Prostate gland (tissue), 2 donors: Measurements from ENCODE around the gene SOAT1.

Experiments
- POLR2AphosphoS5 ChIP-seq: sonication (generic); formaldehyde crosslinking; IDR thresholded peaks from one replicate; pipeline ENCODE4 v1.6.1; 2017; ENCODE audit warnings: antibody characterized with exemption
- TF ChIP-seq, protein P1 (sequence below), 4 experiments: fragments of 200-600 bp in 2 of 4; fragments of 450-650 bp in 2 of 4; sonication (generic) in 2 of 4; IDR thresholded peaks; 1 replicate in 3 of 4; 2 replicates in 1 of 4; pipeline ENCODE4 v1.5.1; 2016 to 2019; ENCODE audit warnings: antibody characterized with exemption in 4 of 4, mild to moderate bottlenecking in 2 of 4, moderate library complexity in 2 of 4

DNA sequence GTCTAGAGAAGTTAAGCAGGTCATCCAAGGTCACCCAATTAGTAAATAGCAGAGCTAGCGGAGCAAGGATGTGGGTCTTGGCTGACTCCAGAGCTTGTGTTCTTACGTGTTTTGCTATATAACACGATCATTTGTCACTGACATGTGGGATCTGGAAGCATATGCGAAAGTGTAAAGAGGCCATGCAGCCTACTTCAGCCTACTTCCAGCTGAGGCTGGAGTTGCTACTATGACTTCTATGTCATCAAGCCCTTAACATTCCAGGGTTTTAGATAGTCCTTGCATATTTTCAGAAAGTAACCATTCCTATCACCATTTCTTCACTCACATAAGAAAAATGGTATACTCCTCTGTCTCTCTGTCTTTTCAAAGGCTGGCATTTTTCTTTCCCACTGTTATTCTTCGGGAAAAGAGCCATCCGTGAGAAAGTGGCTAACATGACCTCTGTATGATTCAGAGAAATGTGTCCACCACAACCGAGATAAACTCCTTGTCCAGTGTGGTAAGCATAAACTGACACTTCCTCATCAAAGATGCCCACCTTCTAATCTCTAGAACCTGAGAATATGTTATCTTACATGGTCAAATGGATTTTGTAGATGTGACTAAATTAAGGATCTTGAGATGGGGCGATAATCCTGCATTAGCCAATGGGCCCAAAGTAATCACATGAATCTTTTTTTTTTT is 40.2 kb upstream of the SOAT1 start:
- TF ChIP-seq, protein P1, sequence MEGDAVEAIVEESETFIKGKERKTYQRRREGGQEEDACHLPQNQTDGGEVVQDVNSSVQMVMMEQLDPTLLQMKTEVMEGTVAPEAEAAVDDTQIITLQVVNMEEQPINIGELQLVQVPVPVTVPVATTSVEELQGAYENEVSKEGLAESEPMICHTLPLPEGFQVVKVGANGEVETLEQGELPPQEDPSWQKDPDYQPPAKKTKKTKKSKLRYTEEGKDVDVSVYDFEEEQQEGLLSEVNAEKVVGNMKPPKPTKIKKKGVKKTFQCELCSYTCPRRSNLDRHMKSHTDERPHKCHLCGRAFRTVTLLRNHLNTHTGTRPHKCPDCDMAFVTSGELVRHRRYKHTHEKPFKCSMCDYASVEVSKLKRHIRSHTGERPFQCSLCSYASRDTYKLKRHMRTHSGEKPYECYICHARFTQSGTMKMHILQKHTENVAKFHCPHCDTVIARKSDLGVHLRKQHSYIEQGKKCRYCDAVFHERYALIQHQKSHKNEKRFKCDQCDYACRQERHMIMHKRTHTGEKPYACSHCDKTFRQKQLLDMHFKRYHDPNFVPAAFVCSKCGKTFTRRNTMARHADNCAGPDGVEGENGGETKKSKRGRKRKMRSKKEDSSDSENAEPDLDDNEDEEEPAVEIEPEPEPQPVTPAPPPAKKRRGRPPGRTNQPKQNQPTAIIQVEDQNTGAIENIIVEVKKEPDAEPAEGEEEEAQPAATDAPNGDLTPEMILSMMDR (IDR thresholded peaks at IDR 0.05) = no peak
- no peak for TF ChIP-seq POLR2AphosphoS5
